ENCODE data around the gene CDX2. TPM values are rescaled to one million over a fixed set of nuclear protein-coding genes. Genes with fewer than 3 reads are reported as not detected.

The CDX2 gene
- total and polyA plus RNA-seq, 2 donors (not counting 1 experiment from before 2014, with no cell fraction given): not detected

- intact Hi-C loops (cut with micrococcal nuclease): no loop called here
- peak overlapping the region in 1 of 5 experiments; percentile 27 for H3K4me3 ChIP-seq (ENCODE audit: control extremely low read depth in 1 of 5, extremely low read depth in 1 of 5, insufficient read depth in 1 of 5, low read depth in 2 of 5, low read length in 4 of 5)
- ATAC-seq (ENCODE audit: low read depth) (no peak), DNase-seq (peak; percentile 52)
- Mint-ChIP-seq H3K9me3 (ENCODE audit: insufficient read depth) (no peaks in the 10 kb centered on the region), H3K4me3 (peak overlapping the region; percentile 81), H3K4me1 (peaks cover 36% of the 10 kb centered on the region), H3K27me3 (peaks cover 71% of the 10 kb centered on the region), H3K27ac (no peak overlapping the region)
- TF ChIP-seq EZH2 (IDR thresholded peaks at IDR 0.05; ENCODE audit: borderline replicate concordance, insufficient read depth, low read depth, low read length, poor library complexity, severe bottlenecking) (no peak), CTCF (IDR thresholded peaks at IDR 0.05) (no peak)
- H2AFZ ChIP-seq (ENCODE audit: insufficient read depth, low read depth, low read length, poor library complexity, severe bottlenecking): peak overlapping the region; percentile 33
- H3K9ac ChIP-seq (ENCODE audit: low read length): no peak overlapping the region
- H3K4me2 ChIP-seq (replicated peaks; ENCODE audit: low read depth, low read length, poor library complexity, severe bottlenecking): peak overlapping the region; percentile 66
- peaks cover 0 to 14% (median 0%) of the 10 kb centered on the region in 3 donors for H3K9me3 ChIP-seq (ENCODE audit: control extremely low read depth in 1 of 3, control insufficient read depth in 2 of 3, insufficient read depth in 1 of 3, low read length in 2 of 3)
- no peaks in the 10 kb centered on the region for H3K79me2 ChIP-seq (ENCODE audit: control insufficient read depth, insufficient read depth, low read length)
- H3K27ac ChIP-seq (ENCODE audit: low read length in 2 of 2): no peak overlapping the region
- no peaks in the 10 kb centered on the region for H3K36me3 ChIP-seq (replicated peaks in 1 of 2; ENCODE audit: control extremely low read depth in 1 of 2, control insufficient read depth in 1 of 2, extremely low read depth in 1 of 2, insufficient read depth in 2 of 2, low read length in 1 of 2)
- 28% methylated on average over 52 of the region's 54 CpGs for WGBS (ENCODE audit: insufficient coverage)
- H4K20me1 ChIP-seq (ENCODE audit: control insufficient read depth, insufficient read depth, low read length, poor library complexity, severe bottlenecking): no peaks in the 10 kb centered on the region
- ChIA-PET POLR2A (no interaction called here), CTCF (interaction anchor here (1.3 to 10.8 kb wide), 6 partner anchors 9 to 619 kb away, joined by 3 to 327 read pairs (median 4); no protein-coding TSS in a partner anchor)
- H3K4me1 ChIP-seq (ENCODE audit: control insufficient read depth in 2 of 2, insufficient read depth in 2 of 2, low read length in 2 of 2): peaks cover 42 to 48% of the 10 kb centered on the region in 2 donors
- peaks cover 0 to 74% (median 55%) of the 10 kb centered on the region in 4 experiments for H3K27me3 ChIP-seq (replicated peaks in 1 of 4; ENCODE audit: control extremely low read depth in 1 of 4, control insufficient read depth in 3 of 4, insufficient read depth in 4 of 4, low read length in 3 of 4)
Measured at GRCh38 chr13:27980280-27980998, 11.3 kb upstream of the CDX2 start.

- Histone ChIP-seq H3K4me1 (ENCODE audit: control insufficient read depth in 2 of 2, insufficient read depth in 2 of 2, low read length in 2 of 2) (peaks cover 46 to 51% of the 10 kb centered on the region in 2 donors), H3K27me3 (replicated peaks in 1 of 4; ENCODE audit: control extremely low read depth in 1 of 4, control insufficient read depth in 3 of 4, insufficient read depth in 4 of 4, low read length in 3 of 4) (peaks cover 0 to 79% (median 60%) of the 10 kb centered on the region in 4 experiments), H3K79me2 (ENCODE audit: control insufficient read depth, insufficient read depth, low read length) (no peaks in the 10 kb centered on the region), H3K4me2 (replicated peaks; ENCODE audit: low read depth, low read length, poor library complexity, severe bottlenecking) (peak overlapping the region; percentile 66), H3K27ac (ENCODE audit: low read length in 2 of 2) (no peak overlapping the region), H2AFZ (ENCODE audit: insufficient read depth, low read depth, low read length, poor library complexity, severe bottlenecking) (peak overlapping the region; percentile 33), H3K9ac (ENCODE audit: low read length) (no peak overlapping the region), H3K9me3 (ENCODE audit: control extremely low read depth in 1 of 3, control insufficient read depth in 2 of 3, insufficient read depth in 1 of 3, low read length in 2 of 3) (peaks cover 0 to 14% (median 0%) of the 10 kb centered on the region in 3 donors), H3K4me3 (ENCODE audit: control extremely low read depth in 1 of 5, extremely low read depth in 1 of 5, insufficient read depth in 1 of 5, low read depth in 2 of 5, low read length in 4 of 5) (peak overlapping the region in 1 of 5 experiments; percentile 27), H4K20me1 (ENCODE audit: control insufficient read depth, insufficient read depth, low read length, poor library complexity, severe bottlenecking) (no peaks in the 10 kb centered on the region), H3K36me3 (replicated peaks in 1 of 2; ENCODE audit: control extremely low read depth in 1 of 2, control insufficient read depth in 1 of 2, extremely low read depth in 1 of 2, insufficient read depth in 2 of 2, low read length in 1 of 2) (no peaks in the 10 kb centered on the region)
- ChIA-PET POLR2A (no interaction called here), CTCF (interaction anchor here (1.3 to 10.8 kb wide), 6 partner anchors 8 to 619 kb away, joined by 3 to 327 read pairs (median 4); no protein-coding TSS in a partner anchor)
- intact Hi-C loops (cut with micrococcal nuclease): no loop called here
- DNase-seq (peak; percentile 46), ATAC-seq (ENCODE audit: low read depth) (no peak)
- H3K27me3 Mint-ChIP-seq: peaks cover 77% of the 10 kb centered on the region
- 32% methylated on average over 9 of the region's 15 CpGs for WGBS (ENCODE audit: insufficient coverage)
- no peaks in the 10 kb centered on the region for H3K9me3 Mint-ChIP-seq (ENCODE audit: insufficient read depth)
- H3K27ac Mint-ChIP-seq: no peak overlapping the region
- H3K4me1 Mint-ChIP-seq: peaks cover 39% of the 10 kb centered on the region
- TF ChIP-seq EZH2 (IDR thresholded peaks at IDR 0.05; ENCODE audit: borderline replicate concordance, insufficient read depth, low read depth, low read length, poor library complexity, severe bottlenecking) (no peak), CTCF (IDR thresholded peaks at IDR 0.05) (no peak)
- peak overlapping the region; percentile 81 for H3K4me3 Mint-ChIP-seq
Measured at GRCh38 chr13:27979765-27980279, 10.7 kb upstream of the CDX2 start.

Data from B cell (primary cell).